ENCODE data around the gene MRPL21. TPM values are rescaled to one million over a fixed set of nuclear protein-coding genes. Genes with fewer than 3 reads are reported as not detected.

MRPL21 gene
- total and polyA plus RNA-seq, 2 of the 13 experiments (the other 11 are each of a cell fraction or from before 2014, with no cell fraction given): 61.5 to 100 TPM

GRCh38 chr11:68948935-68949334, 45.3 kb upstream of the MRPL21 start (continued):
- TF ChIP-seq GPBP1L1 (CRISPR knock-in tag; IDR thresholded peaks at IDR 0.05) (no peak), ZNF652 (CRISPR knock-in tag; IDR thresholded peaks at IDR 0.05; ENCODE audit: borderline replicate concordance, low read depth) (no peak), HOXD1 (CRISPR knock-in tag; IDR thresholded peaks at IDR 0.05) (no peak)

- ChIA-PET CTCF (ENCODE audit: low intra/inter-chr PET ratio, low total read pairs) (no interaction called here), POLR2A (no interaction called here)
- in situ Hi-C loops (cut with HindIII; ENCODE audit: extremely low pct_ligation_motif_present, low pct_unique_long_range_greater_than_20kb): no loop called here
- no peaks in the 10 kb centered on the region for H3K4me1 ChIP-seq (ENCODE audit: insufficient read depth, low read length)
- intact Hi-C loops (cut with micrococcal nuclease; ENCODE audit: unreplicated experiment): no loop called here
- peaks cover 0 to 4% of the 10 kb centered on the region in 2 experiments; a peak in 1 of 5 replicates for H3K27me3 ChIP-seq (ENCODE audit: control insufficient read depth in 1 of 2, insufficient read depth in 2 of 2, low read length in 2 of 2)
- no peaks in the 10 kb centered on the region for H3K9me3 ChIP-seq (ENCODE audit: low read length)
- no peak overlapping the region for H3K27ac ChIP-seq (ENCODE audit: extremely low read length, insufficient read depth, low read length)
- H3K36me3 ChIP-seq (replicated peaks in 1 of 2; ENCODE audit: control insufficient read depth in 1 of 2, insufficient read depth in 2 of 2, low read length in 2 of 2): no peaks in the 10 kb centered on the region
- H3K4me2 ChIP-seq (ENCODE audit: low read depth, low read length): no peak overlapping the region
- no peak overlapping the region for H3K9ac ChIP-seq (ENCODE audit: insufficient read depth, low read depth, low read length)
- WGBS (ENCODE audit: low lambda C conversion rate): 0% methylated on average over 2 of the region's 2 CpGs
- H2AFZ ChIP-seq (ENCODE audit: low read length): no peak overlapping the region
- TF ChIP-seq ZNF160 (CRISPR knock-in tag; IDR thresholded peaks at IDR 0.05) (no peak), ZNF597 (CRISPR knock-in tag; IDR thresholded peaks at IDR 0.05) (no peak), ZNF326 (CRISPR knock-in tag; IDR thresholded peaks at IDR 0.05; ENCODE audit: borderline replicate concordance) (no peak), ETV6 (CRISPR knock-in tag; conservative IDR thresholded peaks at IDR 0.05) (no peak), FOXK2 (IDR thresholded peaks at IDR 0.05) (no peak), YEATS4 (CRISPR knock-in tag; IDR thresholded peaks at IDR 0.05; ENCODE audit: borderline replicate concordance) (no peak), ZNF776 (CRISPR knock-in tag; IDR thresholded peaks at IDR 0.05) (no peak)
- DNase-seq (ENCODE audit: low spot score): no peak
- H3K4me3 ChIP-seq (replicated peaks in 1 of 3; ENCODE audit: insufficient read depth in 1 of 3, low read depth in 2 of 3, low read length in 3 of 3): no peak overlapping the region
- no peak for FAIRE-seq
- BruUV-seq (replicated peaks): no TSS peak
- no peak for ATAC-seq
- H4K20me1 ChIP-seq (ENCODE audit: insufficient read depth, low read length): no peaks in the 10 kb centered on the region
- H3K79me2 ChIP-seq (ENCODE audit: insufficient read depth, low read length): no peaks in the 10 kb centered on the region
Observed at GRCh38 chr11:68948496-68948895, 44.9 kb upstream of the MRPL21 start.

Data from HepG2 (cell line).